LNCaP clone FGC (cell line): ENCODE data around the gene CES2.
"Not testable (repeated sequence)": the region's sequence is repeated elsewhere in the genome, so short reads cannot be mapped to it uniquely, and the experiment has no call there.

Experiments used
- DNase-seq: peaks from one replicate; pipeline ENCODE4 v3.0.0-alpha.2; 2011; ENCODE audit warnings: low read depth
- H3K4me3 ChIP-seq: 2 replicates; pipeline ENCODE4 v1.5.1; 2011; ENCODE audit warnings: mild to moderate bottlenecking, low read depth, low read length, control low read depth
- CTCF ChIP-seq: IDR thresholded peaks from 2 replicates; pipeline ENCODE4 v1.5.1; 2012; ENCODE audit warnings: mild to moderate bottlenecking; ENCODE audit not compliant: control insufficient read depth, insufficient read depth; ENCODE audit errors: extremely low read depth

The CES2 gene

GRCh38 chr16:66928702-66929388, 6.5 kb upstream of the CES2 start:
- TF ChIP-seq CTCF = no peak
- DNase-seq = no peak
- no peak overlapping the region for H3K4me3 ChIP-seq

- H3K4me3 ChIP-seq = no peak overlapping the region
- DNase-seq = no peak
- no peak for TF ChIP-seq CTCF
Observed at GRCh38 chr16:66930189-66930588, 5.1 kb upstream of the CES2 start.

- DNase-seq = no peak
- no peak overlapping the region for H3K4me3 ChIP-seq
- TF ChIP-seq CTCF = no peak
Observed at GRCh38 chr16:66931665-66932064, 3.7 kb upstream of the CES2 start.

GRCh38 chr16:66932076-66932475, 3.2 kb upstream of the CES2 start:
- H3K4me3 ChIP-seq = no peak overlapping the region
- DNase-seq = no peak
- no peak for TF ChIP-seq CTCF

GRCh38 chr16:66933776-66934137, 1.6 kb upstream of the CES2 start:
- no peak for DNase-seq
- peak overlapping the region; percentile 98 for H3K4me3 ChIP-seq
- TF ChIP-seq CTCF = no peak

GRCh38 chr16:66934138-66934838, 1.0 kb upstream of the CES2 start, which contains the start of gene CIAO2B:
Gene CIAO2B, minus strand, starts transcription at chr16:66934402. Its CDS starts 38 bp downstream, at chr16:66934364.
- TF ChIP-seq CTCF = no peak
- H3K4me3 ChIP-seq = peak within 1 kb of the TSS; percentile 98
- peak; percentile 41 for DNase-seq

GRCh38 chr16:66934839-66935313, 440 bp upstream of the CES2 start:
- DNase-seq = not testable (repeated sequence)
- peak overlapping the region; percentile 98 for H3K4me3 ChIP-seq
